HEK293 (cell line): ENCODE data around the gene FAM89A.
A peak's percentile ranks its signal among the peaks of the same experiment; 100 is the strongest.

Experiments
- BCL11B ChIP-seq: fragments of 450-650 bp; formaldehyde crosslinking; IDR thresholded peaks from 2 replicates; pipeline ENCODE4 v1.5.1; 2016; ENCODE audit warnings: low read depth, missing biosample characterization, missing genetic modification characterization
- INSM2 ChIP-seq: fragments of 450-650 bp; formaldehyde crosslinking; IDR thresholded peaks from 2 replicates; pipeline ENCODE4 v1.5.1; 2016; ENCODE audit warnings: missing biosample characterization, missing genetic modification characterization
- KLF16 ChIP-seq: fragments of 450-650 bp; formaldehyde crosslinking; IDR thresholded peaks from 2 replicates; pipeline ENCODE4 v1.5.1; 2017; ENCODE audit warnings: missing biosample characterization, missing genetic modification characterization
- KLF17 ChIP-seq: fragments of 450-650 bp; formaldehyde crosslinking; IDR thresholded peaks from 2 replicates; pipeline ENCODE4 v1.5.1; 2016; ENCODE audit warnings: missing biosample characterization, missing genetic modification characterization
- KLF7 ChIP-seq: fragments of 450-650 bp; formaldehyde crosslinking; IDR thresholded peaks from 2 replicates; pipeline ENCODE4 v1.5.1; 2016; ENCODE audit warnings: missing biosample characterization, missing genetic modification characterization, borderline replicate concordance
- OSR2 ChIP-seq: fragments of 450-650 bp; formaldehyde crosslinking; IDR thresholded peaks from 2 replicates; pipeline ENCODE4 v1.5.1; 2016; ENCODE audit warnings: missing biosample characterization, missing genetic modification characterization
- SALL2 ChIP-seq: fragments of 450-650 bp; formaldehyde crosslinking; IDR thresholded peaks from 2 replicates; pipeline ENCODE4 v1.5.0; 2017; ENCODE audit warnings: missing biosample characterization, mild to moderate bottlenecking, missing genetic modification characterization, borderline replicate concordance
- SP7 ChIP-seq: fragments of 450-650 bp; formaldehyde crosslinking; IDR thresholded peaks from 2 replicates; pipeline ENCODE4 v1.5.1; 2016; ENCODE audit warnings: missing biosample characterization, missing genetic modification characterization
- TCF7L2 ChIP-seq: IDR thresholded peaks from 2 replicates; pipeline ENCODE4 v1.6.1; 2011; ENCODE audit warnings: low read depth, mild to moderate bottlenecking, inconsistent platforms, low read length, moderate library complexity, borderline replicate concordance
- YY2 ChIP-seq: fragments of 450-650 bp; formaldehyde crosslinking; IDR thresholded peaks from 2 replicates; pipeline ENCODE4 v1.5.1; 2016; ENCODE audit warnings: missing biosample characterization, missing genetic modification characterization
- ZBTB49 ChIP-seq: fragments of 450-650 bp; formaldehyde crosslinking; IDR thresholded peaks from 2 replicates; pipeline ENCODE4 v1.5.1; 2016; ENCODE audit warnings: missing biosample characterization, missing genetic modification characterization, low read depth
- ZFP69B ChIP-seq: fragments of 450-650 bp; formaldehyde crosslinking; IDR thresholded peaks from 2 replicates; pipeline ENCODE4 v1.5.1; 2016; ENCODE audit warnings: missing biosample characterization, missing genetic modification characterization
- ZNF133 ChIP-seq: fragments of 450-650 bp; formaldehyde crosslinking; IDR thresholded peaks from 2 replicates; pipeline ENCODE4 v1.5.1; 2016; ENCODE audit warnings: missing biosample characterization, missing genetic modification characterization
- ZNF138 ChIP-seq: fragments of 450-650 bp; formaldehyde crosslinking; IDR thresholded peaks from 2 replicates; pipeline ENCODE4 v1.5.1; 2016; ENCODE audit warnings: missing biosample characterization, missing genetic modification characterization, borderline replicate concordance
- ZNF140 ChIP-seq: fragments of 450-650 bp; formaldehyde crosslinking; IDR thresholded peaks from 2 replicates; pipeline ENCODE4 v1.5.1; 2016; ENCODE audit warnings: missing biosample characterization, missing genetic modification characterization
- ZNF157 ChIP-seq: fragments of 450-650 bp; formaldehyde crosslinking; IDR thresholded peaks from 2 replicates; pipeline ENCODE4 v1.5.1; 2016; ENCODE audit warnings: missing biosample characterization, missing genetic modification characterization
- ZNF221 ChIP-seq: fragments of 450-650 bp; formaldehyde crosslinking; IDR thresholded peaks from 2 replicates; pipeline ENCODE4 v1.5.1; 2017; ENCODE audit warnings: missing biosample characterization, missing genetic modification characterization, borderline replicate concordance
- ZNF23 ChIP-seq: fragments of 450-650 bp; formaldehyde crosslinking; IDR thresholded peaks from 2 replicates; pipeline ENCODE4 v1.5.1; 2016; ENCODE audit warnings: missing biosample characterization, missing genetic modification characterization, borderline replicate concordance
- ZNF24 ChIP-seq: fragments of 450-650 bp; formaldehyde crosslinking; IDR thresholded peaks from 2 replicates; pipeline ENCODE4 v1.5.1; 2016; ENCODE audit warnings: missing biosample characterization, missing genetic modification characterization
- ZNF266 ChIP-seq: fragments of 450-650 bp; formaldehyde crosslinking; IDR thresholded peaks from 2 replicates; pipeline ENCODE4 v1.5.1; 2016; ENCODE audit warnings: missing biosample characterization, missing genetic modification characterization, low read depth
- ZNF350 ChIP-seq: fragments of 450-650 bp; formaldehyde crosslinking; IDR thresholded peaks from 2 replicates; pipeline ENCODE4 v1.5.0; 2017; ENCODE audit warnings: missing biosample characterization, mild to moderate bottlenecking, missing genetic modification characterization
- ZNF354C ChIP-seq: fragments of 450-650 bp; formaldehyde crosslinking; IDR thresholded peaks from 2 replicates; pipeline ENCODE4 v1.5.1; 2016; ENCODE audit warnings: missing biosample characterization, missing genetic modification characterization, low read depth, borderline replicate concordance
- ZNF449 ChIP-seq: fragments of 450-650 bp; formaldehyde crosslinking; IDR thresholded peaks from 2 replicates; pipeline ENCODE4 v1.5.1; 2017; ENCODE audit warnings: missing biosample characterization, mild to moderate bottlenecking, missing genetic modification characterization, moderate library complexity
- ZNF514 ChIP-seq: fragments of 450-650 bp; formaldehyde crosslinking; IDR thresholded peaks from 2 replicates; pipeline ENCODE4 v1.5.1; 2016; ENCODE audit warnings: missing biosample characterization, missing genetic modification characterization
- ZNF585B ChIP-seq: fragments of 450-650 bp; formaldehyde crosslinking; IDR thresholded peaks from 2 replicates; pipeline ENCODE4 v1.5.1; 2016; ENCODE audit warnings: missing biosample characterization, missing genetic modification characterization
- ZNF610 ChIP-seq: fragments of 450-650 bp; formaldehyde crosslinking; IDR thresholded peaks from 2 replicates; pipeline ENCODE4 v1.5.1; 2016; ENCODE audit warnings: missing biosample characterization, missing genetic modification characterization, borderline replicate concordance
- ZNF626 ChIP-seq: fragments of 450-650 bp; sonication (Bioruptor Pico); formaldehyde crosslinking; IDR thresholded peaks from 2 replicates; pipeline ENCODE4 v1.5.1; 2018; ENCODE audit warnings: missing biosample characterization, missing genetic modification characterization, inconsistent platforms
- ZNF645 ChIP-seq: fragments of 450-650 bp; formaldehyde crosslinking; IDR thresholded peaks from 2 replicates; pipeline ENCODE4; 2016; ENCODE audit warnings: missing biosample characterization, missing genetic modification characterization
- ZNF654 ChIP-seq: fragments of 450-650 bp; formaldehyde crosslinking; IDR thresholded peaks from 2 replicates; pipeline ENCODE4 v1.5.1; 2016; ENCODE audit warnings: low read depth, missing biosample characterization, missing genetic modification characterization
- ZNF792 ChIP-seq: fragments of 450-650 bp; formaldehyde crosslinking; IDR thresholded peaks from 2 replicates; pipeline ENCODE4 v1.5.1; 2016; ENCODE audit warnings: missing biosample characterization, missing genetic modification characterization
- ZSCAN4 ChIP-seq: fragments of 450-650 bp; formaldehyde crosslinking; IDR thresholded peaks from 2 replicates; pipeline ENCODE4 v1.5.1; 2017; ENCODE audit warnings: missing biosample characterization, missing genetic modification characterization

FAM89A gene

GRCh38 chr1:231037585-231038517, 2.2 kb downstream of the FAM89A start (continued):
- no peak for TF ChIP-seq ZNF654 (tag by site-specific recombination)
- no peak for TF ChIP-seq ZNF266 (tag by site-specific recombination)
- TF ChIP-seq ZNF140 (tag by site-specific recombination), result no peak
- peak; percentile 86 for TF ChIP-seq INSM2
- TF ChIP-seq KLF16 (tag by site-specific recombination), result no peak
- peak; percentile 97 for TF ChIP-seq OSR2 (tag by site-specific recombination)
- no peak for TF ChIP-seq ZNF24 (tag by site-specific recombination)
- no peak for TF ChIP-seq ZNF645
- no peak for TF ChIP-seq ZNF157
- TF ChIP-seq ZBTB49 (tag by site-specific recombination), result no peak
- no peak for TF ChIP-seq BCL11B (tag by site-specific recombination)
- TF ChIP-seq ZNF514 (tag by site-specific recombination), result no peak
- peak; percentile 85 for TF ChIP-seq ZNF610 (tag by site-specific recombination)
- TF ChIP-seq ZNF585B (tag by site-specific recombination), result no peak
- TF ChIP-seq ZNF449 (tag by site-specific recombination), result peak; percentile 28; the same call in 1 of the 2 replicates
- peak; percentile 32; the same call in 1 of the 2 replicates for TF ChIP-seq ZFP69B
- TF ChIP-seq ZNF133 (tag by site-specific recombination), result no peak
- no peak for TF ChIP-seq ZNF350 (tag by site-specific recombination)
- no peak for TF ChIP-seq YY2 (tag by site-specific recombination)
- no peak for TF ChIP-seq KLF17
- peak; percentile 57; the same call in 1 of the 2 replicates for TF ChIP-seq KLF7 (tag by site-specific recombination)
- TF ChIP-seq SALL2 (tag by site-specific recombination), result no peak
- peak; percentile 100 for TF ChIP-seq TCF7L2
- TF ChIP-seq ZSCAN4 (tag by site-specific recombination), result no peak
- TF ChIP-seq SP7, result peak; percentile 99
- TF ChIP-seq ZNF138, result no peak
- no peak for TF ChIP-seq ZNF221 (tag by site-specific recombination)
- no peak for TF ChIP-seq ZNF792 (tag by site-specific recombination)
- 0 out of 2 replicates have a peak, but pooled peaks have one; percentile 4 for TF ChIP-seq ZNF626 (tag by site-specific recombination)
- no peak for TF ChIP-seq ZNF354C (tag by site-specific recombination)
- TF ChIP-seq ZNF23 (tag by site-specific recombination), result no peak
